ENCODE data around the gene TMA7.
"Not testable (repeated sequence)": the region's sequence is repeated elsewhere in the genome, so short reads cannot be mapped to it uniquely, and the experiment has no call there.

The TMA7 gene

DNA sequence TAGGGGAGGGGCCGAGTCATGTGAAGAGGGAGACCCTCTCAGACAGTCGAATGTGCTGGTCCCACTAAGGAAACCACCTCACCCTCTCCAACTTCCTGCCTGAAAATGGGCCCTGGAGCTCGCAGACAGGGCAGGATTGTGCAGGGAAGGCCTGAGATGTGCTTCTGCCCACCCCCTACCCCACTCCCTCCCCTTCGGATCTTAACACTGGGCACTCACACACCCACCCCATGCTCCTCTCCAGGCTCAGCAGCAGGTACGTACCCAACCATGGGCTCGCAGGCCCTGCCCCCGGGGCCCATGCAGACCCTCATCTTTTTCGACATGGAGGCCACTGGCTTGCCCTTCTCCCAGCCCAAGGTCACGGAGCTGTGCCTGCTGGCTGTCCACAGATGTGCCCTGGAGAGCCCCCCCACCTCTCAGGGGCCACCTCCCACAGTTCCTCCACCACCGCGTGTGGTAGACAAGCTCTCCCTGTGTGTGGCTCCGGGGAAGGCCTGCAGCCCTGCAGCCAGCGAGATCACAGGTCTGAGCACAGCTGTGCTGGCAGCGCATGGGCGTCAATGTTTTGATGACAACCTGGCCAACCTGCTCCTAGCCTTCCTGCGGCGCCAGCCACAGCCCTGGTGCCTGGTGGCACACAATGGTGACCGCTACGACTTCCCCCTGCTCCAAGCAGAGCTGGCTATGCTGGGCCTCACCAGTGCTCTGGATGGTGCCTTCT lies 26.5 kb downstream of the TMA7 start:
- in situ Hi-C loops (cut with MboI; ENCODE audit: low sequenced_read_pairs) = no loop called here

DNA sequence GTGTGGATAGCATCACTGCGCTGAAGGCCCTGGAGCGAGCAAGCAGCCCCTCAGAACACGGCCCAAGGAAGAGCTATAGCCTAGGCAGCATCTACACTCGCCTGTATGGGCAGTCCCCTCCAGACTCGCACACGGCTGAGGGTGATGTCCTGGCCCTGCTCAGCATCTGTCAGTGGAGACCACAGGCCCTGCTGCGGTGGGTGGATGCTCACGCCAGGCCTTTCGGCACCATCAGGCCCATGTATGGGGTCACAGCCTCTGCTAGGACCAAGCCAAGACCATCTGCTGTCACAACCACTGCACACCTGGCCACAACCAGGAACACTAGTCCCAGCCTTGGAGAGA lies 27.0 kb downstream of the TMA7 start:
- in situ Hi-C loops (cut with MboI; ENCODE audit: low sequenced_read_pairs) = no loop called here

DNA sequence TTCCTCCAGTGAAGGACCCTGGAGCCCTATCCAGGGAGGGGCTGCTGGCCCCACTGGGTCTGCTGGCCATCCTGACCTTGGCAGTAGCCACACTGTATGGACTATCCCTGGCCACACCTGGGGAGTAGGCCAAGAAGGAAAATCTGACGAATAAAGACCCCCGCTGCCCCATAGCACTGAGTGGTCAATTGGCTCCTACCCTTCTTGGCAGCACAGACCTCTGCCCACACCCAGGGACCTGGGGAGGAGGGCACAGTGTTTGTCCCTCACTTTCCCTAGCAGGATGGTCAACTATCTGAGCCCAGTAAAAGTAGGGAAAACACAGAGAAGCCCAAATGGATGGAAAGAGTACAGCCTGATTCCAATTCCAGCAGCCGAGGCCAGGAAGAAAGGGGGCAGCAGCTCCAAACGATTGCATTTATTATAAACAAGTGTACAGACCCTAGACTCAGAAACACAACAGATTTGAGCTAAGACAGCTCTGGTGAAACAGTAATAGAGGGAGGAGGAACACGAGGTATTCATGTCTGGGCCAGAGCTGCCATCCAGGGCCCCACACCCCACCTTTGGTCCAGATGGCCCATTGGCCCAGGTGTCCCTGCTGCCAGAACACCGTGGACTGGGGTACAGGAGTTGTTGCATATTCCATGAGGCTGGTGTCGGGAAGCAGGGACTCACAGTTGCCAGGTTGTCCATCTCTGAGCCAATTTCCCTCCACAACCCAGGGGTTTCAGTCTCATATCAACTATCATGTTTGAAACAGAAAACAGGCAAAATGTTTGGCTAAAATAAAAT lies 27.6 kb downstream of the TMA7 start:
- in situ Hi-C loops (cut with MboI; ENCODE audit: low sequenced_read_pairs) = no loop called here

DNA sequence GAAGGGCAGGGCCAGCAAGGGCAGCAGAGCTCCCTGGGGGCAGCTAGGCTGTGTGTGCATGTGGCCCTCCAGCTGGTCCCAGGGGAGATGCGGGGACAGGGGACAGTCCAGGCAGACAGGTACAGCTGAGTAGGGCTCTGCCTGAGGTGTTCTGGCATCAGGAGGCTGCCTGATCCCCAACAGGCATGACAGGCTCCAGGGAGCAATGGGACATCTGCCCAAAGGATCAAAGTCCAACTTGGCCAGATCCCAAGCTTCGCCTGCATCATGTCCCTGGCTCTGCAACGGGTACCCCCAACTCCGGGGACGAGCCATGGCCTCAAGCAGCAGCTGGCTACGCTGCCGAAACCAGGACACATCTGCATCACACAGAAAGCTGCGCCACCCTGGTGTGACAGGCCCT lies 28.3 kb downstream of the TMA7 start:
- in situ Hi-C loops (cut with MboI; ENCODE audit: low sequenced_read_pairs) = no loop called here

DNA sequence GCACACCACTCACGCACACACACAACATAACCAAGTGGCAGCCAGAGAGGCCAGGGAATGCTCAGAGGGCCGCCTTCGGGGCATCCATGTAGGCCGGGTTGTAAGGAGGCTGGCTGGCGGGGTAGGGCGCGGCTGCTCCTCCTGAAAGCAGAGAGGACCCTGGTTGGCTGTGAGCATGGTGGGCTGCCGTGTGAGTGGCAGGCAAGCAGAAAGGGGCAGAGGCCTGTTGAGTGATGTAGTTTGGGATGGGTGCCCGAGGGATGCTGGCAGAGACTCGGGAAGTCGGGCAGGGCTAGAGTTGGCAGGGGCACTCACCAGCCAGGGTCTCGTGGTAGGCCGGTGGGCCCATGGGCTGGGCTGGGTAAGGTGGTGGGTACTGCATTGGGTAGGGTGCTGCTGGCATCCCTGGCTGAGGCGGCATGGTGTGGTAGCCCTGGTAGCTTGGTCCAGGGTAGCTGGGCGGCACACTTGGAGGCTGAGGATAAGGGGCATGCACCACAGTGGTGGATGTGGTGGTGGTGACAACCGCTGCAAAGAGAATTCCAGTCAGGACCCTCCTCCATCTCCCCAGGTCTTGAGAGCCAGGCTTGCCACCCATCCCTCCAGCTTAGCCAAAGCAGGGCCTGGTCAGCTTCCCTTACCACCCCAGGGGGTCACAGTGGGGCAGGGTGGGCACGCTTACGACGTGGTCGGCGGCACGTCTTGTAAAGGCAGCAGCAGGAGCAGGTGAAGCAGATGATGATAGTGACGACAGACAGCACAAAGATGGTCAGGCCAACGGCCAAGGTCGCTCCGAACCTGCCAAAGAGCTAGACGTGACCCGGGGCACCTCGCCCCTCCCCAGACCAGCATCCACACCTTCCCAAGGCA lies 29.2 kb downstream of the TMA7 start:
- in situ Hi-C loops (cut with MboI; ENCODE audit: low sequenced_read_pairs) = no loop called here

DNA sequence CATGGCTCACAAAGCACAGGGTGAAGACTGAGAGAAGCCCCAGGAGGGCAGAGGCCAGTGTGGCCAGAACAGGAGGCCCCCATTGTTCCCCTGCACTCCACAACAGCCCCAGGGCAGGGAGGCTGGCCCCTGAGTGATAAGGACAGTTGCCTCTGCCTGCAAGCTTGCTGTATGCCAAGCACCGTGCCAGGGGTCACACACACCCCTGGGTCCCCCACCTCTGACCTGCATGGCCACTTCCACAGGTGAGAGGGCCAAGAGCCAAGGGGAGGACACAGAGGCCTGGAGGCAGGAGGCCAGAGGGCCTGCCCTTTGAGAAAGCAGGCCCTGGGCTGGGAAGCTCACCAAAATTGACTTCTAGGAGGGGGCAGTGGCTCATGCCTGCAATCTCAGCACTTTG lies 30.2 kb downstream of the TMA7 start:
- in situ Hi-C loops (cut with MboI; ENCODE audit: low sequenced_read_pairs) = no loop called here

DNA sequence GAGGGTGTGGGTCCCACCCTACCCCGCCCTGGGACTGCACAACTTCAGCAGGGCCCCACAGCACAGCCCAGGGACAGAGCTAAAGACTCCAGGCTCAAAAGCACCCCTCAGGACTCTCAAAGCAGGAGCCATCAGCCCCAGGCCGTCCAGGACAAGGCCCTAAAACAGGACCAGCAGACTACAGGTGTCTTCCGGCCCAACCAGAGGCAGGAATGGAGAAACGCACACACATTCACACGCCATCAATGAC lies 32.5 kb downstream of the TMA7 start:
- in situ Hi-C loops (cut with MboI; ENCODE audit: low sequenced_read_pairs) = no loop called here

DNA sequence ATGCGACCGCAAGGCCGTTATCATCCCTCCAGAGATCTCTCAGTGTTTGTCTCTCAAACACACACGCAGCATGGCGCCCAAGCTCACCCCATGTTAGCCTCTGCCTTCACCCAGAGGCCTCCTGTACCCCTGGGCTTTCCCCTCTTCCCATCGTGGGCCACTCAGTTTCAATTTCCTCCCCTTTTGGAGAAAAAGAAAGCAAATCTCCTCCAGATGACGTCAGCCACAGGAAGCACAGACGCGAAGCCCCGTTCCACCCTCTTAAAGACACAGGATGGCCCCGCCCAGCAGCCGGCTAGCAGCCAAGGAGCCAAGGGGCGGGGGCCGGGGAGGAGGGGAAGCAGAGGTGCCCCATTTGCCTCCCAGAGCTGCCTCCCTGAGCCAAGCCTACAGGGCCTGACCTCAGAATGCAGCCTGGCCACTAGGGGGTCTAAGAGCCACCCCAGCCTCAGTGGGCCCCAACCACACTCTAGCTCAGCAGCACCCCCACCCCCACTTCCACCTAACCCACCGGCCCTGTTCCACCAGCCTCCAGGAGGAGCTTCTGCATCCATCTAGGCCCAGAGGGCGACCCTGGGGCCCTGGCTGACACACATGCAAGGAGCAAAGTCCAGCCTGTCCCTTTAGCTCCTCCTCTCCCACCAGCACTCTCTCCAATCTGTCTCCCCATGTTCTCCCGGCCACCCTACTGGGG lies 33.0 kb downstream of the TMA7 start:
- in situ Hi-C loops (cut with MboI; ENCODE audit: low sequenced_read_pairs) = no loop called here

DNA sequence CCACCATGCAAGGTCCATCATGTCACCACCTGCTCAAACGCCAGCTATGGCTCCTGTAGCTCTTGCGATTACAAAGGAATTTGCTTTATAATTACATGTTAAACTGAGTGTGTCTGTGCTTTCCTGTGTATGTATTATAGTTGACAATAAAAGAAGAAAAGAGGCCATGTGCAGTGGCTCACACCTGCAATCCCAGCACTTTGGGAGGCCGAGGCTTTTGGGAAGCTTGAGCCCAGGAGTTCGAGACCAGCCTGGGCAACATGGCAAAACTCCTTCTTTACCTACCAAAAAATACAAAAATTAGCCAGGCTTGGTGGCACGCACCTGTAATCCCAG lies 33.5 kb downstream of the TMA7 start:
- in situ Hi-C loops (cut with MboI; ENCODE audit: low sequenced_read_pairs) = no loop called here

DNA sequence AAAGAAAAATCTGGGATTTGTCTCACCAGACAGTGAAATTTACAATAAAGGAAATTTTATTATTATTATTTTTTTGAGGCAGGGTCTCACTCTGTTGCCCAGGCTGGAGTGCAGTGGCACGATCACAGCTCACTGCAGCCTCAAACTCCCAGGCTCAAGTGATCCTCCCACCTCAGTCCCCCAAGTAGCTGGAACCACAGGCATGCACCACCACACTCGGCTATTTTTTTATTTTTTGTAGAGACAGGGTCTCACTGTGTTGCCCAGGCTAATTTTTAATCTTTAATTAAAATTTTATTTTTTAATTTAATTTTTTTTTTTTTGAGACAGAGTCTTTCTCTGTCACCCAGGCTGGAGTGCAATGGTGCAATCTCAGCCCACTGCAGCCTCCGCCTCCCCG lies 34.0 kb downstream of the TMA7 start:
- in situ Hi-C loops (cut with MboI; ENCODE audit: low sequenced_read_pairs) = not testable (repeated sequence)

DNA sequence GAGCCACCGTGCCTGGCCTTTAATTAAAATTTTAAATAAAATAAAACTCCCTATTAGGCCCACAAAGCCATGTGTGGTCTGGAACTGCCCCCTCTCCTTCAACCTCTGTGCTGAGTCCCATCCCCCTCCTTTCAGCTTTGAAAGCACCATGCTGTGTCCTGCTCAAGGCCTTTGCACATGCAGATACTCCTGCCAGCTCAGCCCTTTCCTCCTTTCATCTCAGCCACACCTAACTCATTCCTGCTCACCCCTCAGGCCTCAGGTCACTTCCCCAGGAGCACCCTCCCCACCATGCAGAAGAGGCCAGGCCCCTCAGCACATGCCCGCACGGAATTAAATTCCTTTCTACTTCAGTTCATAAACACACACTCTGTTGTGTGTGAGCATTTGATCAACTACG lies 34.6 kb downstream of the TMA7 start:
- in situ Hi-C loops (cut with MboI; ENCODE audit: low sequenced_read_pairs) = no loop called here

DNA sequence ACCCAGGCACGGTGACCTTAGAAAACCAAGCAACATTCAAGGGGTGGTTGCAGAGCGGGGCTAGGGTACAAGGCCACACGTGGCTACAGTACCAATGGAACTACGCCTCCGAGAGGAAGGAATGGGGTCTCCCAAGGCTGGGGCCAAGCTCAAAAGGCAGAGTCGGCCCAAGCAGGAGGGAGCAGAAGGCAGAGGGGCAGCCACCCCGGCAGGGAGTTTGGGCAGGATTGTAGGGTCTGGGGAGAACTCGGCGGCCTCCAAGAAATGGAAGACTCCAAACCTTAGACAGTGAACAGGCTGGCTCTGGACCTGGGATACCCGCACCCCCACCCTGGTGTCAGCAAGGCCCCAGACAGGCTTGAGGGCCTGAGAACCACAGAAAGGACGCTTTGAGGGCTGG lies 35.1 kb downstream of the TMA7 start:
- in situ Hi-C loops (cut with MboI; ENCODE audit: low sequenced_read_pairs) = no loop called here

DNA sequence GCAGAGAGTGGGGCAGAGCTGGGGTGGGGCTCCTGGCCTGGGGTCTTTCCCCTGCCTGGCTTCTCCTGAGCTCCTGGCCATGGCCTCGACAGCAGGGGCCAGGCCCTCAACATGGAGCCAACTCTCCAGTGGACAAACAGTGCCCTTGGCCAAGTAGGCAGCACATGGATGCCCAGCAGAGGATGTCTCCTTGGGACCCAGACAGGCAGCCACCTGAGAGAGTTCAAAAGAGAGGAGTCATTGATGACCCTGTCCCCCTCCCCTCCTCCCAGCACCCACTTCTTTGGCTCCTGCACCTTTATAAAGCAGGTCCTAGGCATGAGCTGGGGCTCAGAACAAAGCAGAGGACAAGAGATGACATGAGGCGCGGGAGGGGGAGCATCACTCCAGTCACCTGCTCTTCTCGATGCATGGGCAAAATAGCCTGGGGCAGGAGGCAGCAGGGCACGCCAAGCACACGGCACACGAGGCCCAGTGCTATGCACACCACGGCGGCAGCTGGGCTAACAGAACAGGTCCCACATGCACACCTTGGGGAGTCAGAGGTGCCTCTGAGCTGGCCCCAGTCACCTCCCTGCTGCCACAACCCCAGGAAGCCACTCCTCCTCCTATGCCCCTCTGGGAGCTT lies 36.5 kb downstream of the TMA7 start:
- in situ Hi-C loops (cut with MboI; ENCODE audit: low sequenced_read_pairs) = no loop called here

DNA sequence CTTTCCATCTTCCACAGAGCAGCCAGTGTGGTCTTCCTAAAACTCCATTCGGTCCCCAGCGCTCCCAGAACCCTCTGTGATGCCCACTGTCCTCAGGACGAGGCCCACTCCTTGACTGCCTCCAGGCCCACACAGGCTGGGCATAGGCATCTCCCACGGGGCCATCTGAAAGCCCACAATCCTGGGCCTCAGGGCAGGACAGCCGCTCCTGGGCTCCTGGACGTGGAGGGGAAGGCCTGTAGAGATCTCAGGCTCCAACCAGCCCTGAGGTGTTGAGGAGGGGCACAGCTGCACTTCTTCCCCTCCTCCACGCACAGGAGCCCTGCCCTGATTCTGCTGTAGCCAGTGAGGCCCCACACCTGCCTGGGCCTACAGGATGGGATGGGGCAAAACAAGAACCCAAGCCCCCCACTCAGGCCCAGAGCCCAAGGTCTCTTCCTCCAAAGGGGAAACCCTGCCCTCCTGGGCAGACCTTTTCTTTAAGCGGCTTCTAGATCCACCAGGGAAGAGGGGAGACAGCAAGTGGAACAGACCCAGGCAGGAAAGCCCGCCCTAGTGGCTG lies 38.0 kb downstream of the TMA7 start:
- in situ Hi-C loops (cut with MboI; ENCODE audit: low sequenced_read_pairs) = no loop called here

DNA sequence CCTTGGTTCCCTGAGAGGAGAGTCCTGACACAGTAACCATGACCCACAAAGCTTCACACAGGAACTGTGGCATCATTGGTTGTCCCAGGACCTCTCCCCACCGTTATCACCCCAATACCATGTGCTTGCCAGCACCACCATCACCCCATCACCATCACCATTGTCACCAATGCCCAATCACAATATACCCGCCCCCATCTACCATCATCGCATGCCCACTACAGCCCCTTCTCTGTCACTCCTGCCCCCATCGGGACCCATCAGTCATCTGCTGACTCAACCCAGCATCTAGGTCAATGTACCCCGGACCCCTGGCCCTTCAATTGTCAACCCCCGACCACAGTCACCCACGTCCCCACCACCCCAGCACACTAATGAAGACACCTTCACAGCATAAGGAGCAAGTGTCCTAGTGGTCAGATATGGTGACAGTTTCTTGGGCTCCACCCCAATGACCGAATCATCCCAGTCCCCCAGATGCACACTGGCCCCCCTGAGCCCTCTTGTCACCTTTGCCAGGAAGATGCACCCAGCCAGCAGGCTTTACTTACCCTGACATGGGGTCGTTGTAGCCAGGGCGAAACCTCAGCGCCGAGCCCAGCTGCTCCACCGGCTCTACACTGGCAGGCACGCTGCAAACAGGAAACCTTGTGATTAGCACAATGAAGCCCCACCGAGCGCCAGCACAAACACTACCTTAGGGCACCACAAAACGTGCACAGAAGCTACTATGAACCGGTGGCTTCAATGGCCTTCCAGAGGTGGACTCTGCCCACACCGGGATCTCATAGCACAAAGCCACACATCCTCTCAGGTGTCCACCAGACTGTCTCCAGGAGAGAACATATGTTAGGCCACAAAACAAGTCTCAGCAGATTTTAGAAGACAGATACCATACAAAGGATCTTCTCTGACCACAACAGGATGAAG lies 38.8 kb downstream of the TMA7 start:
- in situ Hi-C loops (cut with MboI; ENCODE audit: low sequenced_read_pairs) = no loop called here

DNA sequence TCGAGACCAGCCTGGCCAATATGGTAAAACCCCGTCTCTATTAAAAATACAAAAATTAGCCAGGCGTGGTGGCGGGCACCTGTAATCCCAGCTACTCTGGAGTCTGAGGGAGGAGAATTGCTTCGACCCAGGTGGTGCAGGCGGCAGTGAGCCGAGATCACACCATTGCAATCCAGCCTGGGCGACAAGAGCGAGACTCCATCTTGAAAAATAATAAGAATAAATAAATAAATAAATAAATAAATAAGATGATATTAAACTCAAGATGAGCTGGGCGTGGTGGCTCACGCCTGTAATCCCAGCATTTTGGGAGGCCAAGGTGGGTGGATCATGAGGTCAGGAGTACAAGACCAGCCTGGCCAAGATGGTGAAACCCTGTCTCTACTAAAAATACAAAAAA lies 40.8 kb downstream of the TMA7 start:
- in situ Hi-C loops (cut with MboI; ENCODE audit: low sequenced_read_pairs) = not testable (repeated sequence)

DNA sequence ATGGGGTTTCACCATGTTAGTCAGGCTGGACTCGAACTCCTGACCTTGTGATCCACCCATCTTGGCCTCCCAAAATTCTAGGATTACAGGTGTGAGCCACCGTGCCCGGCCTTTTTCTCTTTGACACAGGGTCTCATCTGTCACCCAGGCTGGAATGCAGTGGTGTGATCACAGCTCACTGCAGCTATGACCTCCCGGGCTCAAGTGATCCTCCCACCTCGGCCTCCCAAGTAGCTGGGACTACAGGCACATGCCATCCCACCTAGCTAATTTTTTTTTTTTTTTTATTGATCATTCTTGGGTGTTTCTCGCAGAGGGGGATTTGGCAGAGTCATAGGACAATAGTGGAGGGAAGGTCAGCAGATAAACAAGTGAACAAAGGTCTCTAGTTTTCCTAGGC lies 42.8 kb downstream of the TMA7 start:
- in situ Hi-C loops (cut with MboI; ENCODE audit: low sequenced_read_pairs) = not testable (repeated sequence)

DNA sequence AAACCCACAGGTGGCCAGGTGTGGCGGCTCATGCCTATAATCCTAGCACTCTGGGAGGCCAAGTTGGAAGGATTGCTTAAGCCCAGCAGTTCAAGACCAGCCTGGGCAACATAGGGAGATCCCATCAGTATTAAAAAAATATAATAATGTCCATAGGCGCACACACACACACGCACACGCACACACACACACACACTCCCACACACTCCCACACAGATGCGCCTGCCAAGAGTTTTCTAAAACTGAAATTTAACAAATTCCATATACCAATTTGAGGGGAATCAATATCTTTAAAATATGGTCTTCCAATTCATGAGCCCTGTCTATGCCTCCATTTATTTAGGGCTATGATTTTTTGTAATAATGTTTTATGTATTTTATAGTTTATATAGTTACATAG lies 46.9 kb downstream of the TMA7 start:
- in situ Hi-C loops (cut with MboI; ENCODE audit: low sequenced_read_pairs) = no loop called here

DNA sequence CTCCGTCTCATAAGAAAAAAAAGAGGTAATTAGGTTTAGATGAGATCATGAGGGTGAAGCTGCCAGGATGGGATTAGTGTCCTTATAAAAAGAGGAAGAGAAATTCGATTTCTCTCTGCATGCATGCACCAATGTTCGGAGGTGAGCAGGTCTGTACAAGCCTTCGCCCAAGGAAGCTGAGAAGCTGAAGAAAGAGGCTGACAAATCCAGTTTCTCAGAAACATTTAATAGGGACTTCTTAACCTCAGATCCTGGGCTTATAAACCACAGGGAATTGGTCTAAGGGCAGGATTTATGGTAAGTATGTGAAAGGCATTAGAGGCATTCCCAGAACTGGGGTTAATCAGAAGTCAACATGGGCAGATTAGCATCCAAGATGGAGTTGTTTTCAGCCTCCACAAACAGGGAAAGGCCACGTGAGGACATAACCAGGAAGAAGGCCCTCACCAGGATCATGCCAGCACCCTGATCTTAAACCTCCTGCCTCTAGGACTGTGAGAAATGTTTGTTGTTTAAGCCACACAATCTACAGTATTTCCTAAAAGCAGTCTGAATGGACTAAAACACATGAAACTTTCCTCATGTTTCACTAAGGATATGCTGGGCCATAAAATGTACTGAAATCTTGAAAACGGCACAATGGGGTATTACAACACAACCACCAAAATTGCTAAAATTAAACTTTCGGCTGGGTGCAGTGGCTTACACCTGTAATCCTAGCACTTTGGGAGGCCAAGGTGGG lies 52.6 kb downstream of the TMA7 start:
- in situ Hi-C loops (cut with MboI; ENCODE audit: low sequenced_read_pairs) = no loop called here
